Astrocyte (in vitro differentiated cells and primary cell): Measurements from ENCODE around the gene DRGX. TPM values are rescaled to one million over a fixed set of nuclear protein-coding genes. Genes with fewer than 3 reads are reported as not detected.

Experiments used
- DNase-seq: peaks from one replicate; pipeline ENCODE4 v3.0.0-alpha.2; 2010; ENCODE audit warnings: low read depth
- FAIRE-seq: peaks from 2 replicates; lab custom pipeline; 2011; peaks lifted over from hg19 to GRCh38; lab: Jason Lieb, UNC
- H2AFZ ChIP-seq: 2 replicates; pipeline ENCODE4 v1.6.0; 2012; ENCODE audit warnings: low read depth, low read length, inconsistent platforms
- H3K27ac ChIP-seq: 2 replicates; pipeline ENCODE4 v1.5.1; 2011; ENCODE audit warnings: low read depth, low read length, inconsistent platforms
- H3K27me3 ChIP-seq: 2 replicates; pipeline ENCODE4 v1.6.0; 2011; ENCODE audit warnings: low read length, inconsistent platforms; ENCODE audit not compliant: insufficient read depth
- H3K36me3 ChIP-seq: 2 replicates; pipeline ENCODE4 v1.5.1; 2011; ENCODE audit warnings: low read length, inconsistent platforms; ENCODE audit not compliant: insufficient read depth
- H3K4me1 ChIP-seq: 2 replicates; pipeline ENCODE4 v1.5.1; 2011; ENCODE audit warnings: low read length, inconsistent platforms; ENCODE audit not compliant: insufficient read depth
- H3K4me2 ChIP-seq: 2 replicates; pipeline ENCODE4 v1.6.0; 2012; ENCODE audit warnings: low read length, inconsistent platforms
- H3K4me3 ChIP-seq: 2 replicates; pipeline ENCODE4 v1.5.1; 2011; ENCODE audit warnings: low read depth, mild to moderate bottlenecking, low read length, inconsistent platforms; ENCODE audit not compliant: insufficient read depth
- H3K79me2 ChIP-seq: 2 replicates; pipeline ENCODE4 v1.6.0; 2012; ENCODE audit warnings: mild to moderate bottlenecking, low read length, inconsistent platforms; ENCODE audit not compliant: insufficient read depth
- H3K9ac ChIP-seq: 2 replicates; pipeline ENCODE4 v1.6.0; 2012; ENCODE audit warnings: mild to moderate bottlenecking, low read length, inconsistent platforms
- H3K9me3 ChIP-seq: 2 replicates; pipeline ENCODE4 v1.5.1; 2012; ENCODE audit warnings: low read depth, mild to moderate bottlenecking, low read length, inconsistent platforms; ENCODE audit not compliant: insufficient read depth
- H4K20me1 ChIP-seq: 2 replicates; pipeline ENCODE4 v1.6.0; 2012; ENCODE audit warnings: low read length, inconsistent platforms; ENCODE audit not compliant: insufficient read depth
- H3K27ac Mint-ChIP-seq: one replicate; pipeline ENCODE4 v1.8.0; 2021; ENCODE audit warnings: mild to moderate bottlenecking, mixed read lengths; ENCODE audit not compliant: unreplicated experiment
- H3K27me3 Mint-ChIP-seq: one replicate; pipeline ENCODE4 v1.8.0; 2021; ENCODE audit warnings: low read depth, mixed read lengths; ENCODE audit not compliant: unreplicated experiment
- H3K36me3 Mint-ChIP-seq: one replicate; pipeline ENCODE4 v1.8.0; 2021; ENCODE audit warnings: low read depth, mixed read lengths; ENCODE audit not compliant: unreplicated experiment
- H3K4me1 Mint-ChIP-seq: one replicate; pipeline ENCODE4 v1.8.0; 2021; ENCODE audit warnings: low read depth, mixed read lengths; ENCODE audit not compliant: unreplicated experiment
- H3K4me3 Mint-ChIP-seq: one replicate; pipeline ENCODE4 v1.8.0; 2021; ENCODE audit warnings: mild to moderate bottlenecking, moderate library complexity, mixed read lengths; ENCODE audit not compliant: unreplicated experiment
- H3K9me3 Mint-ChIP-seq: one replicate; pipeline ENCODE4 v1.8.0; 2021; ENCODE audit warnings: mild to moderate bottlenecking, mixed read lengths; ENCODE audit not compliant: unreplicated experiment
- EZH2 ChIP-seq: IDR thresholded peaks from 2 replicates; pipeline ENCODE4 v1.6.1; 2012; ENCODE audit warnings: mild to moderate bottlenecking, low read length, inconsistent platforms; ENCODE audit not compliant: insufficient read depth
- total RNA-seq: library from RNA; stranded (reverse); gene quantifications from 2 replicates; pipeline ENCODE4 v1.2.1, GENCODE V29; 2021
- TF ChIP-seq, protein P1 (sequence below): IDR thresholded peaks from 2 replicates; pipeline ENCODE4 v1.5.1; 2011; ENCODE audit warnings: low read depth, mild to moderate bottlenecking, inconsistent platforms, low read length, moderate library complexity; ENCODE audit not compliant: insufficient read depth

The DRGX gene
- total RNA-seq, 1 donor from 2014 or later, result not detected

DNA sequence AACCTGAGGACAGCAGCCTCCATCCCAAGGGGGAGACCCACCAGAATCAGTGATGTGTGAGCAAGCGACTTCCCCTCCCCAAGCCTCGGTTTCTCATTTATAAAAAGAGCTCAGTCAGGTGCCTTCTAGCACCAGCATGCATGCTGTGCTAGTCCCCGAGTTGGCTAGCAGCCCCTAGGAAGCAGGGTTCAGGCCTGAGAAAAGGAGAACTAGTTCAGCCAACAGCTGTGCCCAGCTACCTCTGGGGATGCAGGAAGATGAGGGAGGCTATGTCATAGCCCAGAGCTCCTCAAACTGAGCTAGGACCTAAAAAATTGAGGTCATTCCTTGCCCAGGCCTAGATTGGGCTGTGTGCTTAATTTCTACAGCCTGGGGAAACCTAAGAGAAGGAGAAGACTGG is 13.7 kb downstream of the DRGX start:
- Histone ChIP-seq H3K9me3 (no peaks in the 10 kb centered on the region), H3K27me3 (no peaks in the 10 kb centered on the region), H3K79me2 (no peaks in the 10 kb centered on the region), H3K9ac (no peak overlapping the region), H2AFZ (no peak overlapping the region), H3K4me1 (no peaks in the 10 kb centered on the region), H3K4me3 (no peak overlapping the region), H4K20me1 (no peaks in the 10 kb centered on the region), H3K36me3 (no peaks in the 10 kb centered on the region), H3K27ac (no peak overlapping the region), H3K4me2 (no peak overlapping the region)
- TF ChIP-seq, protein P1, sequence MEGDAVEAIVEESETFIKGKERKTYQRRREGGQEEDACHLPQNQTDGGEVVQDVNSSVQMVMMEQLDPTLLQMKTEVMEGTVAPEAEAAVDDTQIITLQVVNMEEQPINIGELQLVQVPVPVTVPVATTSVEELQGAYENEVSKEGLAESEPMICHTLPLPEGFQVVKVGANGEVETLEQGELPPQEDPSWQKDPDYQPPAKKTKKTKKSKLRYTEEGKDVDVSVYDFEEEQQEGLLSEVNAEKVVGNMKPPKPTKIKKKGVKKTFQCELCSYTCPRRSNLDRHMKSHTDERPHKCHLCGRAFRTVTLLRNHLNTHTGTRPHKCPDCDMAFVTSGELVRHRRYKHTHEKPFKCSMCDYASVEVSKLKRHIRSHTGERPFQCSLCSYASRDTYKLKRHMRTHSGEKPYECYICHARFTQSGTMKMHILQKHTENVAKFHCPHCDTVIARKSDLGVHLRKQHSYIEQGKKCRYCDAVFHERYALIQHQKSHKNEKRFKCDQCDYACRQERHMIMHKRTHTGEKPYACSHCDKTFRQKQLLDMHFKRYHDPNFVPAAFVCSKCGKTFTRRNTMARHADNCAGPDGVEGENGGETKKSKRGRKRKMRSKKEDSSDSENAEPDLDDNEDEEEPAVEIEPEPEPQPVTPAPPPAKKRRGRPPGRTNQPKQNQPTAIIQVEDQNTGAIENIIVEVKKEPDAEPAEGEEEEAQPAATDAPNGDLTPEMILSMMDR, result no peak
- no peak for TF ChIP-seq EZH2
- peaks cover 2% of the 10 kb centered on the region for H3K9me3 Mint-ChIP-seq
- H3K36me3 Mint-ChIP-seq, result peaks cover 2% of the 10 kb centered on the region
- DNase-seq (no peak), FAIRE-seq (no peak)
- H3K27me3 Mint-ChIP-seq, result peaks cover 50% of the 10 kb centered on the region
- no peak overlapping the region for H3K27ac Mint-ChIP-seq
- H3K4me1 Mint-ChIP-seq, result no peaks in the 10 kb centered on the region
- H3K4me3 Mint-ChIP-seq, result no peak overlapping the region

DNA sequence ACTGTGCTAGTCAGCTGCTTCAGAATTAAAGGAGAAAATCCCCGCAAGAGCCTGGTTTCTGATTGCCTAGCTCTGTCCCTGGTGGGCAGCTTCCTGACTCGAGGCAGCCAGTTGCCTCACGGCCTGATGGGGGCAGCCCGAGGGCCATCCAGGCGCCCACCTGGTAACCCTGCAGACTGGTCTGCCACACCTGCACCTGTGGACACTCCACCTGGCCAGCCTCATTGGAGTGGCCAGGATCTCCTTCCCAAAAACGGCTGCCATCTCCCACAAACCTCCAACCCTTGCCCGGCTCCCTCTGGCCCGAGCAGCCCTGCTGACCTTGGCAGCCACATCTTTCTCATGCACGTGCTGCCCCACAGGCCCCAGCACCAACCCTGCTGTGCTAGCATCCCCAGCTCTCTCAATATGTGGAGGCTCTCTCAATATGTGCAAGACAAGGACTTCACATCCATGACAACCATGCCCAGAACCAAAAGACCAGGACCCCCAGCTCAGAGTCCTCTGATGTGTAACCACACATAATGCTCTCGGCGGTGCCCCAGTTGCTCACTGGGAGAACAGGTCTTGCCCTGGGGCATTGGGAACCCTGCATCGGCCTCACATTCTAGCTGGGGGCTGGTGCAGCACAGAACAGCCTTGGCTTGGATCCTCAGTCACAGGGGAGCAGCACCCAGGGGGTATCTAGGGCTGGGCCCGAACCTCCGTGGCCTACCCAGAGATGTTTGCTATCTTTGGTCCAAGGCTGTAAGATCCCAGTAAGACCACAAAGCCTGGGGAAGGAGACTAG is 14.6 kb downstream of the DRGX start:
- DNase-seq (no peak), FAIRE-seq (no peak)
- H4K20me1 ChIP-seq, result no peaks in the 10 kb centered on the region
- no peaks in the 10 kb centered on the region for H3K4me1 Mint-ChIP-seq
- no peaks in the 10 kb centered on the region for H3K9me3 ChIP-seq
- H3K27ac Mint-ChIP-seq, result no peak overlapping the region
- H2AFZ ChIP-seq, result no peak overlapping the region
- H3K4me1 ChIP-seq, result no peaks in the 10 kb centered on the region
- no peak overlapping the region for H3K4me2 ChIP-seq
- H3K9me3 Mint-ChIP-seq, result peaks cover 2% of the 10 kb centered on the region
- no peak overlapping the region for H3K9ac ChIP-seq
- peaks cover 59% of the 10 kb centered on the region for H3K27me3 Mint-ChIP-seq
- no peak overlapping the region for H3K4me3 Mint-ChIP-seq
- H3K36me3 ChIP-seq, result no peaks in the 10 kb centered on the region
- H3K36me3 Mint-ChIP-seq, result peaks cover 2% of the 10 kb centered on the region
- no peak overlapping the region for H3K4me3 ChIP-seq
- no peak for TF ChIP-seq EZH2
- TF ChIP-seq, protein P1, result no peak
- H3K79me2 ChIP-seq, result no peaks in the 10 kb centered on the region
- no peaks in the 10 kb centered on the region for H3K27me3 ChIP-seq
- H3K27ac ChIP-seq, result no peak overlapping the region
